ENCODE results near the gene OOSP1. TPM values are rescaled to one million over a fixed set of nuclear protein-coding genes. Genes with fewer than 3 reads are reported as not detected.
"Not testable (repeated sequence)": the region's sequence is repeated elsewhere in the genome, so short reads cannot be mapped to it uniquely, and the experiment has no call there.

The OOSP1 gene
- total RNA-seq, 2 experiments from 2014 or later: not detected

DNA sequence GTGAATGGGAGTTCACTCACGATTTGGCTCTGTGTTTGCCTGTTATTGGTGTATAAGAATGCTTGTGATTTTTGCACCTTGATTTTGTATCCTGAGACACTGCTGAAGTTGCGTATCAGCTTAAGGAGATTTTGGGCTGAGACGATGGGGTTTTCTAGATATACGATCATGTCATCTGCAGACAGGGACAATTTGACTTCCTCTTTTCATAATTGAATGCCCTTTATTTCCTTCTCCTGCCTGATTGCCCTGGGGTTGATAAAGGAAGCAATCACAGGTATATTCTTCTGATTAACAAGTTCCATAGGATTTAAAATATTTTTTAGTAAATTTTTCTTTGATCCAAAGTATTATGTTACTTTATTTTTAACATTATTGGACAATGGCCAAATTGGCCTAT, 43.8 kb downstream of the OOSP1 start:
- H3K27me3 Mint-ChIP-seq: peaks cover 14% of the 10 kb centered on the region
- H3K27ac Mint-ChIP-seq, H3K36me3 Mint-ChIP-seq, H3K4me3 Mint-ChIP-seq, DNase-seq, H3K9me3 Mint-ChIP-seq, H3K4me1 Mint-ChIP-seq: not testable (repeated sequence)

DNA sequence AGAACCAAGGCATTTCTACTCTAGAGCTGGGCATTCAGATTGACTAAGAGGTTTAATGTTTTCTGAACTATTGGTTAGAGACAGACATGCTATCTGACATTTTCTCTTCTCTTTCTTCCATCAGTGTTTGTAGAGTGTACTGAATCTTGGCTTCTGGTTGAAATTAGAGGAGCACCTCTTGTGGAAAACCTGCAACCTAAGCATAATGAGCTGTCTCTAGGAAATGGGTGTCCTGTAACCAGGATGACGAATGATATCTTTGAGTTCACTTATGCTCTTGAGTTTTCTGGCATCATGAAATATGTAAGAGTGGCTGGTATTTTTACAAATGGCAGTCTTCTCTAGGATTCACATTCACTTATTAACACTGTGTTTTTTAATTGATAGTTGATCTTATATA, 45.0 kb downstream of the OOSP1 start:
- peaks cover 14% of the 10 kb centered on the region for H3K27me3 Mint-ChIP-seq
- no peaks in the 10 kb centered on the region for H3K36me3 Mint-ChIP-seq
- H3K4me1 Mint-ChIP-seq: no peaks in the 10 kb centered on the region
- no peak overlapping the region for H3K27ac Mint-ChIP-seq
- no peak overlapping the region for H3K4me3 Mint-ChIP-seq
- peaks cover 2% of the 10 kb centered on the region for H3K9me3 Mint-ChIP-seq
- DNase-seq: no peak

DNA sequence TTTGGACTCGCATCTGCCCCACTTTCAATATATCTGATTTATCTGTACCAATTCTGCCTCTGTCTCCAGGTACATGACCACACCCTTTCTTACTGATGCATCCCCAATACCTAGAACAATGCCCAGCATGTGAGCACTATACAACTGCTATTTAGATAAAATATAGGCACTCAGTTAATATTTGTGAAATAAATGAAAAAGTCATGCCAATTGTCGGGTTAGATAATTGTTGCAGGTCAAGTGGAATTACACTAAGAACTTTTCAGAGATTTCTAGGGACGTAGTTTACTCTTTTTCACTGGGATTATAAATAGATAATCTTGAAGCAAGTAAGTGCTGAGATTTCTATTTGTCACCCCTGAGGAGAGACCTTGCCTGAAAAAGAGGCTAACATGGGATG, 46.1 kb downstream of the OOSP1 start:
- Mint-ChIP-seq H3K36me3 (no peaks in the 10 kb centered on the region), H3K27me3 (peaks cover 14% of the 10 kb centered on the region), H3K4me1 (no peaks in the 10 kb centered on the region), H3K4me3 (no peak overlapping the region), H3K9me3 (peaks cover 8% of the 10 kb centered on the region), H3K27ac (no peak overlapping the region)
- DNase-seq: no peak

DNA sequence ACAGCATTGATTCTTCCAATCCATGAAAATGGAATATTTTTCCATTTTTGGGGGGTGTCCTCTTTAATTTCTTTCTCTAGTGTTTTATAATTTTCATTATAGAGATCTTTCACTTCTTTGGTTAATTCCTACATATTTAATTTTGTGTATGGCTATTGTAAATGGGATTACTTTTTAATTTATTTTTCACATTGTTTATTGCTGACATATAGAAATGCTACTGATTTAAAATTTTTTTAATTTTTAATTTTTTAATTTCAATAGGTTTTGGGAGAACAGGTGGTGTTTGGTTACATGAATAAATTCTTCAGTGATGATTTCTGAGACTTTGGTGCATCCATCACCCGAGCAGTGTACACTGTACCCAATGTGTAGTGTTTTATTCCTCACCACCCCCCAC, 52.2 kb downstream of the OOSP1 start:
- Mint-ChIP-seq H3K4me1 (no peaks in the 10 kb centered on the region), H3K4me3 (no peak overlapping the region), H3K36me3 (no peaks in the 10 kb centered on the region), H3K9me3 (peaks cover 26% of the 10 kb centered on the region), H3K27me3 (peaks cover 23% of the 10 kb centered on the region), H3K27ac (no peak overlapping the region)
- DNase-seq: no peak

DNA sequence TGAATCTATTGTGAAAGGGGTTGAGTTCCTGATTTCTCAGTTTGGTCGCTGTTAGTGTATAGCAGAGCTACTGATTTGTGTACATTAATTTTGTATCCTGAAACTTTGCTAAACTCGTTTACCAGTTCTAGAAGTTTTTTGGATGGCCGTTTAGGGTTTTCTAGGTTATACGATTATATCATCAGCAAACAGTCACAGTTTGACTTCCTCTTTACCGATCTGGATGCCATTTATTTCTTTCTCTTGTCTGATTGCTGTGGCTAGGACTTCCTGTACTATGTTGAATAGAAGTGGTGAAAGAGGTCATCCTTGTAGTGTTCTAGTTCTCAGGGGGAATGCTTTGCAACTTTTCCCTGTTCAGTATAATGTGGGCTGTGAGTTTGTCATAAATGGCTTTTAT, 54.2 kb downstream of the OOSP1 start:
- peaks cover 24% of the 10 kb centered on the region for H3K9me3 Mint-ChIP-seq
- H3K27ac Mint-ChIP-seq: no peak overlapping the region
- no peaks in the 10 kb centered on the region for H3K36me3 Mint-ChIP-seq
- H3K4me1 Mint-ChIP-seq: no peaks in the 10 kb centered on the region
- H3K27me3 Mint-ChIP-seq: peaks cover 32% of the 10 kb centered on the region
- no peak overlapping the region for H3K4me3 Mint-ChIP-seq
- DNase-seq: no peak

DNA sequence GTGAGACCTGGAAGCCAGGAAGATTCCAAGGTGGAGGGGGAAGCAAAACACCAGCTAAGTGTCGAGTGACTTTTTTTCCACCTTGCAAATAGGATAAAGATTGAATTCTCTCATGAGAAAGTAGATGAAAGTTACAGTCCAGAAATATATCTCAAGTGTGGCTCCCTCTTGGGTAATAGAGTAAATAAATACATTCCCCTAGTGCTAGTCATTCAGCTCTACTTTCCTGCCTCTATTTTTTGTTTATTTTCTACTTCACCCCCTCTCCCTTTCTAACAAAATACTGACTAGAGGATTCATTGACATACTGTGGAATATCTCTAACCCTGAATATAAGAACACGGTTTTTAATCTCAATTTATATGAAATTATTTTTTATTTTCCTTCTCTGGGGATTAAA, 59.6 kb downstream of the OOSP1 start:
- no peaks in the 10 kb centered on the region for H3K36me3 Mint-ChIP-seq
- no peaks in the 10 kb centered on the region for H3K4me1 Mint-ChIP-seq
- peaks cover 35% of the 10 kb centered on the region for H3K27me3 Mint-ChIP-seq
- no peaks in the 10 kb centered on the region for H3K9me3 Mint-ChIP-seq
- H3K27ac Mint-ChIP-seq: no peak overlapping the region
- no peak for DNase-seq
- H3K4me3 Mint-ChIP-seq: no peak overlapping the region

DNA sequence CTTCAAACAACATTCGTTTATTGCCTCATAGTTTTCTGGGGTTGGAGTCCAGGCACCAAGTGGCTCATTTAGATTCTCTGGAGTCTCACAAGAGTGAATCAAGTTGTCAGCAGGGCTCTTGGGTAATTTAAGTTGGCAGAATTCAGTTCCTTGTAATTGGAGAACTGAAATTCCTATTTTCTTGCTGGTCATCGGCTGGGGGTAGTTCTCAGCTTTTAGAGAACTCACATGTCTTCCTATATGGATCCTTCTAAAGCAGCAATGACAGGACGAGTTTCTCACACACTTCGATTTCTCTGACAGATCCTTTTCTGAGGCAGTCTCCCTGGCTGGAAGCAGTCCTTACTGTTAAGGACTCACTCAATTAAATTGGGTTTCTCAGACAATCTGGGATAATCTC, 61.5 kb downstream of the OOSP1 start:
- H3K4me3 Mint-ChIP-seq: no peak overlapping the region
- H3K4me1 Mint-ChIP-seq: no peaks in the 10 kb centered on the region

DNA sequence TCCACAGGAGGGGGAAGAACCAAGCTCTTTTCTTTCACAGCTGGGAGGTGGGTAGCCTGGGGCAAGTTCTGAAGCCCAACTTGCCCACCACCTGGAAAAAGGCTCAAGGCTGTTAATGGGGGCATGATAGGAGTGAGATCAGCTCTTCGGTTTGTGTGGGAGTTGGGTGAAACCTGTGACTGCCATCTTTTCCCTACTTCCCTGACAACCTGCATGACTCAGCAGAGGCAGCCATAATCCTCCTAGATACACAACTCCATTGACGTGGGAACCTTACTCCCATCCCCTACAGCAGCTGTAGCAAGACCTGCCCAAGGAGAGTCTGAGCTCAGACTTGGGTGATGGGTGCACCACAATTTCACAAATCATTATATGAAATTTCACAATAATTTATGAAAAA, 65.5 kb downstream of the OOSP1 start:
- no peak for DNase-seq
- H3K27me3 Mint-ChIP-seq: peaks cover 12% of the 10 kb centered on the region
- no peak overlapping the region for H3K27ac Mint-ChIP-seq
- H3K36me3 Mint-ChIP-seq: no peaks in the 10 kb centered on the region
- H3K9me3 Mint-ChIP-seq: no peaks in the 10 kb centered on the region
- H3K4me1 Mint-ChIP-seq: no peaks in the 10 kb centered on the region
- H3K4me3 Mint-ChIP-seq: no peak overlapping the region

More for the DNA sequence above, 61.5 kb downstream of the OOSP1 start:
- no peaks in the 10 kb centered on the region for H3K36me3 Mint-ChIP-seq
- H3K27ac Mint-ChIP-seq: no peak overlapping the region
- no peak for DNase-seq
- H3K27me3 Mint-ChIP-seq: peaks cover 20% of the 10 kb centered on the region
- no peaks in the 10 kb centered on the region for H3K9me3 Mint-ChIP-seq

DNA sequence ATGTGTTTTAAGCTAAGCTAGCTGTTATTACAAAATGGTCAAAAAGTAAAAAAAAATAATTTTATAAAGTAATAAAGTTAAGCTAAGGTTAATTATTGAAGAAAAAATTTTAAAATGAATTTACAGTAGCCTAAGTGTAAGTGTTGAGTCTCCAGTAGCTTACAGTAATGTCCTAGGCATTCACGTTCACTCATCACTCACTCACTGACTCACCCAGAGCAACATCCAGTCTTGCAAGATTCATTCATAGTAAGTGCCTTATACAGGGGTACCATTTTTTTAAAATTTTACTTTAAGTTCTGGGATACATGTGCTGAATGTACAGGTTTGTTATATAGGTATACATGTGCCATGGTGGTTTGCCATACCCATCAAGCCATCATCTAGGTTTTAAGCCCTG, 67.1 kb downstream of the OOSP1 start:
- DNase-seq: no peak
- H3K27ac Mint-ChIP-seq: no peak overlapping the region
- no peaks in the 10 kb centered on the region for H3K36me3 Mint-ChIP-seq
- no peaks in the 10 kb centered on the region for H3K9me3 Mint-ChIP-seq
- H3K4me1 Mint-ChIP-seq: no peaks in the 10 kb centered on the region
- peaks cover 14% of the 10 kb centered on the region for H3K27me3 Mint-ChIP-seq
- no peak overlapping the region for H3K4me3 Mint-ChIP-seq

Other genes starting within 250 kb of the OOSP1 start
- not detected for gene OR10V1, start 224.6 kb upstream of the OOSP1 start, total RNA-seq
- gene STX3, start 183.1 kb upstream of the OOSP1 start, total RNA-seq: 1 to 10 TPM; 7.3 to 8.0 TPM
- gene MRPL16, start 127.7 kb upstream of the OOSP1 start, total RNA-seq: 100 to 1,000 TPM; 104 to 105 TPM
- gene CBLIF, start 92.9 kb upstream of the OOSP1 start, total RNA-seq: not detected
- gene TCN1, start 71.9 kb upstream of the OOSP1 start, total RNA-seq: not detected
- not detected for gene OOSP3, start 59.6 kb upstream of the OOSP1 start, total RNA-seq
- not detected for gene OOSP4A, start 25.6 kb downstream of the OOSP1 start, total RNA-seq
- gene OOSP4B, start 78.7 kb downstream of the OOSP1 start, total RNA-seq: not detected
- gene OOSP2, start 102.0 kb downstream of the OOSP1 start, total RNA-seq: not detected
- not detected for gene MS4A3, start 118.2 kb downstream of the OOSP1 start, total RNA-seq
- not detected for gene MS4A2, start 150.2 kb downstream of the OOSP1 start, total RNA-seq
- not detected for gene MS4A6A, start 244.7 kb downstream of the OOSP1 start, total RNA-seq

All from activated naive CD8-positive, alpha-beta T cell treated with anti-CD3 and anti-CD28 coated beads for 36 hours (primary cell).